GM19324 (cell line): ENCODE data around the gene IL3RA.
"Not testable (repeated sequence)": the region's sequence is repeated elsewhere in the genome, so short reads cannot be mapped to it uniquely, and the experiment has no call there.

ENCODE experiments used
- ATAC-seq: cut with Tn5 transposase; IDR thresholded peaks from one replicate; pipeline ENCODE4 v1.9.1; 2021; ENCODE audit warnings: mild to moderate bottlenecking, moderate library complexity; ENCODE audit not compliant: unreplicated experiment, low FRiP score

Gene IL3RA

DNA sequence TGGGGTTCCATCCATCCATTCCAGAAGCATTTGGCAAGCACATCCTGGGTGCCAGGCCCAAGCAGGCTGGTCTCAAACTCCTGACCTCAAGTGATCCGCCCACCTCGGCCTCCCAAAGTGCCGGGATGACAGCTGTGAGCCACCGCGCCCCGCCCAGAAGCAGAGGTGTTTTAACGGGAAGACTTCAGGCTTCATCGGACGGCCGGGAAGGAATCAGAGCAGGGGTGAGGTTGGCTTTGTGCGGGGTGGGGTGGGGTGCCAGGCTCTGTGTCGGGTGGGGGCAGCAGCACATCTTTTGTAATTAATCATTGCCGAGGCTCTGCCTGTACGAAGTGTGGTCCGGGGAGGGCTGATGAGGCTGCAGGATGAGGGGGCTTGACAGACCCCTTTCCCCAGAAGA is 60.4 kb downstream of the IL3RA start:
- no peak for ATAC-seq

DNA sequence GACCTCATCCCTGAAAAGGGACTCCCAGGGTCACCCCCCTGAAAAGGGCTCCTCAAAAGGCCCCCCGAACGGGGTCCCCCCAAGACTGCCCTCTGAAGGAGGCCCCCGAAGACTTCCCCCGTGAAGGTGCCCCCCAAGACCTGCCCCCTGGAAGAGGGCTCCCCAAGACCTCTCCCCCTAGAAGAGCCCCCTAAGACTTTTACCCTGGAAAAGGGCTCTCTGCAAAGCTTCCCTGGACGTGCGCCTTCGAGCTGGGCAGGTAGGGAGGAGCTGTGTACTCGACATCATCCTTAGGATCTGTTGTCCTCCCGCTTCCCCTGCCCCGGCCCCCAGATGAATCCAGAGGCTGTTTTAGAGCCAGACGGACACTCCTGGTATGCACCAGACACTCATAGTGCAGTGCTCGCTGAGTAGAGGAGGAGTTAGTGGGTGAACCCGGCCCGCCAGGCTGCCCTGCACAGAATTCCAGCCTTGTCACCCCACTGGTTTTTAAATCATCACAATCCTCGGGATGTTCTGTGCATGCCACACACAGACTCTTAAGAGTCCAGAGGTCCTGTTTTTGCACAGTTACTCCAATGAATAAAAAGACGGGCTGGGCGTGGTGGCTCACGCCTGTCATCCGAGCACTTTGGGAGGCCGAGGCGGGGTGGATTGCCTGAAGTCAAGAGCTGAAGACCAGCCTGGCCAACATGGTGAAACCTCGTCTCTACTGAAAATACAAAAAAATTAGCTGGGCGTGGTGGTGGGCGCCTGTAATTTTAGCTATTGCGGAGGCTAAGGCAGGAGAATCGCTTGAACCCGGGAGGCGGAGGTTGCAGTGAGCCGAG is 61.1 kb downstream of the IL3RA start:
- no peak for ATAC-seq

- ATAC-seq = no peak
These were observed 62.1 kb downstream of the IL3RA start for GRCh38 chrX:1398431-1399340.

DNA sequence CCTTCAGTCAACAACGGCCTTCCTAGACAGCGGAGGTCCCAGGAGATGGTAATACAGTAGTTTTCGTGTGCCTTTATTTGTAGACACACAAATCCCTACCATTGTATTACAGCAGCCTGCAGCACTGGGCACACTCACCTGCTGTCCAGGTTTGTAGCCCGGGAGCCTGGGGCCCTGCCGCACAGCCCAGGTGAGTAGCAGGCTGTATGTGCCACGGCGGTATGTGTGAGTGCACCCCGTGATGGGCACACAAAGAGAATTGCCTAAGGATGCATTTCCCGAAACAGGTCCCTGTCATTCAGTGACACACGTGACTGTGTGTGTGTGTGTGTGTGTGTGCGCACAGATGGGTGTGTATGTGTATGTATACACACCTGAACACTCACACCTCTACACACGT is 63.5 kb downstream of the IL3RA start:
- ATAC-seq = no peak

DNA sequence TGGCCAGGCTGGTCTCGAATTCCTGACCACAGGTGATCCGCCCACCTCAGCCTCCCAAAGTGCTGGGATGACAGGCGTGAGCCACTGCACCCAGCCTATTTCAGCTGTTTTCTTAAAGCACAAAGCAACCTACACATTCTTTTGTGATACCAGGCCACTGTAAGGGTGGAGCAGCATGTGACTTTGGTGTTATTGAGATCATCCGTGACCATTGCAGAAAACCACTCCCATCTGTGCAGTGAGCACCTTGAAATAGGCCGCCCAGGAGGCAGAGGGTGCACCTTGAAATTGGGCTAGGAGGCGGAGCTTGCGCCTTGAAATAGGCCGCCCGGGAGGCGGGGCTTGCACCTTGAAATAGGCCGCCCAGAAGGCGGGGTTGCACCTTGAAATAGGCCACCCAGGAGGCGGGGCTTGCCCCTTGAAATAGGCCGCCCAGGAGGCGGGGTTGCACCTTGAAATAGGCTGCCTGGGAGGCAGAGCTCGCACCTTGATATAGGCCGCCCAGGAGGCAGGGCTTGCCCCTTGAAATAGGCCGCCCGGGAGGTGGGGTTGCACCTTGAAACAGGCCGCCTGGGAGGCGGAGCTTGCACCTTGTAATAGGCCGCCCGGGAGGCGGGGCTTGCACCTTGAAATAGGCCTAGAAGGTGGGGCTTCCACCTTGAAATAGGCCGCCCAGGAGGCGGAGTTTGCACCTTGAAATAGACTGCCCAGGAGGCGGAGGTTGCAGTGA is 64.3 kb downstream of the IL3RA start:
- ATAC-seq = no peak

DNA sequence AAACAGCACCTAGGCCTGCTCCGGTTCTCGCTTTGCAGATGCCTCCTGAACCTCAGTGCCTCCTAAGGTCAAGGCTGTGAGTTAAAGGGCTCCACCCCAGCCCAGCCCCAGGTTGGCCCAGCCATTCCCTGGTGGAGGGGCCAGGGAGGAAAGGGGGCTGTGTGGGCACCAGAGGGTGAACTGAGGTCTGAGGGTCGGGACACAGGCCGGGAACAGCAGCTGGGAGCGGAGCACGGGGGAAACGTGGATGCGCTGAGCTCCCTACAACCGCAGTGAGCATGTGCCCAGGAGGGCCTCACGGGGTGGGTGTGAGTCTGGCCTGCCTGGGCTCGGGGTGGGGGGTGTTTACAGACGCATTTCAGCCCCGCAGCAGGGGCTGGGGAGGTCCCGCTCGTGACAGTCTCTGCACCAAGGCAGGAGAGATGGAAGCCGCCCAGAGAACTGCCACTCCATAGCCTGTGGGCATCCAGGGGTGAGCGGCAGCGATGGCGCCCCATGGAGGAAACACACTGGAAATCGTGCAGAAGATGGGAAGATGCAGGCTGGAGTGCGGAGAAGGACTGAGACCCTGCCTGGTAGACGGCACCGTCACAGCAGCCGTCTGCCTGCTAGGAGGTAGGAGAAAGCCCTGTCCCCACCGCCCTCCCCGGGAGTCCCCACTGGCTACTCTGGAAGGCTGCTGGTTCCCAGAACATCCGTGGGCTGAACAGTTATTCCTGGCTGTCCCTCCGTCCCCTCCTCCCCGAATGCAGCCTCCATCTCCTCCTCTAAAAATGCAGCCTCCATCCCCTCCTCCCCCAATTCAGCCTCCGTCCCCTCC is 65.2 kb downstream of the IL3RA start:
- no peak for ATAC-seq

- no peak for ATAC-seq
These were observed 66.6 kb downstream of the IL3RA start for GRCh38 chrX:1403228-1403627.

DNA sequence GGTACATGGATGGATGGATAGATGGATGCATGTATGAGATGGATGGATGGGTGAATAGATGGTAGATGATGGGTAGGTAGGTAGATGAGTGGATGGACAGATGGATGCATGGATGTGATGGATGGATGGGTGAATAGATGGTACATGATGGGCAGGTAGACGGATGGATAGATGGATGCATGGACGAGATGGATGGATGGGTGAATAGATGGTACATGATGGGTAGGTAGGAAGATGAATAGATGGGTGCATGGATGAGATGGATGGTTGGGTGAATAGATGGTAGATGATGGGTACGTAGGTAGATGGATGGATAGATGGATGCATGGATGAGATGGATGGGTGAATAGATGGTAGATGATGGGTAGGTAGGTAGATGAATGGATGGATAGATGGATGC is 67.3 kb downstream of the IL3RA start:
- ATAC-seq = not testable (repeated sequence)

DNA sequence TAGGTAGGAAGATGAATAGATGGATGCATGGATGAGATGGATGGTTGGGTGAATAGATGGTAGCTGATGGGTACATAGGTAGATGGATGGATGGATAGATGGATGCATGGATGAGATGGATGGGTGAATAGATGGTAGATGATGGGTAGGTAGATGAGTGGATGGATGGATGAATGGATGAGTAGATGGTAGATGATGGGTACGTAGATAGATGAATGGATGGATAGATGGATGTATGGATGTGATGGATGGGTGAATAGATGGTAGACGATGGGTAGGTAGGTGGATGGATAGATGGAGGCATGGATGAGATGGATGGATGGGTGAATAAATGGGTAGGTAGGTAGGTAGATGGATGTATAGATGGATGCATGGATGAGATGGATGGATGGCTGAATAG is 69.2 kb downstream of the IL3RA start:
- ATAC-seq = not testable (repeated sequence)

- ATAC-seq = no peak
These were observed 70.5 kb downstream of the IL3RA start for GRCh38 chrX:1407035-1407434.

GRCh38 chrX:1411326-1411725 is 74.7 kb downstream of the IL3RA start:
- ATAC-seq = no peak

- no peak for ATAC-seq
These were observed 76.1 kb downstream of the IL3RA start for GRCh38 chrX:1412551-1413161.

- ATAC-seq = no peak
These were observed 79.8 kb downstream of the IL3RA start for GRCh38 chrX:1416327-1416784.

GRCh38 chrX:1416965-1417760 is 80.6 kb downstream of the IL3RA start:
- no peak for ATAC-seq

GRCh38 chrX:1417921-1418771 is 81.6 kb downstream of the IL3RA start:
- no peak for ATAC-seq

DNA sequence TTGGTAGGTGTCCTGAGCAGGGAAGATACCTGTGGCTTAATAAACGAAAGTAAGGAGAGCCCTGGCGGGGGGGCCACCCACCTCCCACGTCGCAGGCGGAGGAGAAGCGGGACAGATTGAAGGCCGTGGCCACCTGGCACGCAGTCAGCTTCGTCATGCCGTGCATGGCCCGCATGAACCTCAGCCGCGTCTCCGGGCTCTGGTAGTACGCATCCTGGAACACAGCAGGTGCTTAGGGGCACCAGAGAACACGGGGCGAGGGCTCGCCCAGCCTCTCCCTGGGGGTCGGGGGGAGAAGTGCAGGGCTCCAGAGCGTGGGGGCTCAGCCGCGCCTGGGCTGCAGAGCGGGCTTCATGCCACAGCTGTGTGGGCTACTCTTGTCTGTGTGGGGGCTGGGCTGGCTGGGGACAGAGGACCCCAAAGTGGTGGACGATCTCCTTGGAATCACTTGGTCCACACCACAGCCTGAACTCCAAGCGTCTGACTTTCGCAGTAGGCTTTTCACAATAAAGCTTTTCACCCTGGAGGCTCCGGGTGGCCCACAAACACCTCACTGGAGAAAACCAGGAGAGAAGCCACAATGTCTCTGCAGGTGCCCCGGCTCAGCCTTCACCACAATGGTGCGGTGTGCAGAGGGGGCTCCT is 82.4 kb downstream of the IL3RA start:
- ATAC-seq = no peak
